K562 (cell line): Measurements from ENCODE around the gene SIRPB2. TPM values are rescaled to one million over a fixed set of nuclear protein-coding genes. Genes with fewer than 3 reads are reported as not detected.

Experiments used
- CXXC5 ChIP-seq: fragments of 250-450 bp; sonication (Bioruptor Pico); IDR thresholded peaks from 2 replicates; pipeline ENCODE4 v1.8.0; 2022; ENCODE audit warnings: inconsistent platforms, mild to moderate bottlenecking, moderate library complexity
- DEAF1 ChIP-seq: fragments of 450-650 bp; formaldehyde crosslinking; IDR thresholded peaks from 2 replicates; pipeline ENCODE4 v1.4.0; 2020; ENCODE audit warnings: mild to moderate bottlenecking, moderate library complexity
- DPF2 ChIP-seq: fragments of 450-650 bp; IDR thresholded peaks from 2 replicates; pipeline ENCODE4 v1.6.1; 2016
- FOSL1 ChIP-seq: fragments of 200-800 bp; sonication (Bioruptor generic); conservative IDR thresholded peaks from 2 replicates; pipeline ENCODE4 v1.6.1; 2016; ENCODE audit warnings: missing genetic modification characterization, missing compliant biosample characterization
- HMBOX1 ChIP-seq: sonication (generic); IDR thresholded peaks from 2 replicates; pipeline ENCODE4 v1.6.1; 2016
- JUND ChIP-seq, 2 experiments: IDR thresholded peaks; 2 replicates in 1 of 2; 3 replicates in 1 of 2; pipeline ENCODE4 v1.6.1; 2011; ENCODE audit warnings: borderline replicate concordance in 2 of 2, low read depth in 2 of 2, low read length in 2 of 2, improper control_type of control experiment in 1 of 2, missing biosample characterization in 1 of 2, missing genetic modification characterization in 1 of 2, missing genetic modification reagents in 1 of 2
- RBM15 ChIP-seq: fragments of 200-400 bp; formaldehyde crosslinking; IDR thresholded peaks from 2 replicates; pipeline ENCODE4 v1.6.1; 2018; ENCODE audit warnings: mild to moderate bottlenecking, low read length, moderate library complexity; ENCODE audit not compliant: insufficient read depth
- REST ChIP-seq, 2 experiments: fragments of 450-650 bp; formaldehyde crosslinking in 1 of 2; IDR thresholded peaks; 2 replicates each; pipeline versions ENCODE4 v1.4.0 to v1.6.1; 2014 to 2020; ENCODE audit warnings: mild to moderate bottlenecking in 2 of 2, borderline replicate concordance in 1 of 2, low read depth in 1 of 2
- ZBTB11 ChIP-seq, 3 experiments: fragments of 200-800 bp in 1 of 3; fragments of 250-450 bp in 1 of 3; fragments of 450-650 bp in 1 of 3; sonication (Bioruptor Pico) in 1 of 3; sonication (Bioruptor generic) in 1 of 3; formaldehyde crosslinking in 1 of 3; IDR thresholded peaks; 2 replicates each; pipeline versions ENCODE4 v1.6.1 to v1.8.0; 2016 to 2022; ENCODE audit warnings: mild to moderate bottlenecking in 2 of 3, missing genetic modification characterization in 2 of 3, missing compliant biosample characterization in 1 of 3, moderate library complexity in 1 of 3
- polyA plus RNA-seq, 8 experiments: library from polyadenylated mRNA; depleted of rRNA in 4 of 8; stranded (reverse) in 5 of 8; unstranded in 3 of 8; fragments of >200 nt; fragmentation: Nextera tagmentation in 2 of 8; fragmentation: Illumina TruSeq in 1 of 8; extraction: Ambion mirVana in 2 of 8; extraction: Trizol in 1 of 8; gene quantifications; 2 replicates each; pipeline versions ENCODE4 v1.2.1 to v1.2.3, GENCODE V29; 2011 to 2014; ENCODE audit warnings: inconsistent platforms in 1 of 8, missing spikeins in 1 of 8
- total RNA-seq, 7 experiments: library from RNA; depleted of rRNA in 6 of 7; stranded (reverse); fragments of >200 nt in 6 of 7; fragmentation: Illumina TruSeq in 2 of 7; extraction: Trizol in 2 of 7; gene quantifications; 2 replicates each; pipeline versions ENCODE4 v1.2.1 to v1.2.3, GENCODE V29; 2011 to 2021; ENCODE audit warnings: low replicate concordance in 1 of 7

Gene SIRPB2
- total and polyA plus RNA-seq, 9 of the 15 experiments (the other 6 are each of a cell fraction or from before 2014, with no cell fraction given), result 0.07 TPM; not detected in 7

- TF ChIP-seq REST (IDR thresholded peaks at IDR 0.05; ENCODE audit: borderline replicate concordance), result peak; percentile 57
- TF ChIP-seq REST (CRISPR knock-in tag; IDR thresholded peaks at IDR 0.05; ENCODE audit: low read depth), result no peak
- peak in 1 of 3 experiments; percentile 62; a peak in 2 of 6 replicates for TF ChIP-seq ZBTB11 (CRISPR knock-in tag; IDR thresholded peaks at IDR 0.05)
- TF ChIP-seq DEAF1 (CRISPR knock-in tag), result 0 out of 2 replicates have a peak, but pooled peaks have one; percentile 30
- peak; percentile 33; the same call in 1 of the 2 replicates for TF ChIP-seq DPF2
- TF ChIP-seq CXXC5 (CRISPR knock-in tag), result no peak
- TF ChIP-seq RBM15, result no peak
- peak; percentile 59; the same call in 1 of the 2 replicates for TF ChIP-seq HMBOX1
- TF ChIP-seq FOSL1 (tag), result peak; percentile 83
- TF ChIP-seq JUND (IDR thresholded peaks at IDR 0.05; ENCODE audit: borderline replicate concordance, low read depth, low read length), result peak; percentile 35
- TF ChIP-seq JUND (tag; IDR thresholded peaks at IDR 0.05; ENCODE audit: borderline replicate concordance, low read depth, low read length), result peak; percentile 23; the same call in 1 of the 3 replicates
These were observed 21.2 kb downstream of the SIRPB2 start (continued) for GRCh38 chr20:1469925-1470571.
